Natural killer cell (primary cell): Measurements from ENCODE around the gene TCF4. TPM values are rescaled to one million over a fixed set of nuclear protein-coding genes. Genes with fewer than 3 reads are reported as not detected.

Source experiments
- ATAC-seq, 3 donors: fragments of 150-1000 bp in 2 of 3; fragments of 200-7000 bp in 1 of 3; cut with Tn5 transposase; 1 replicate in 1 of 3; 2 replicates in 2 of 3; pipeline ENCODE4 v1.10.0; 2021; ENCODE audit warnings: mild to moderate bottlenecking in 2 of 3, moderate library complexity in 2 of 3
- DNase-seq, 2 donors: peaks; one replicate each; pipeline versions ENCODE4 v3.0.0 to v3.0.0-alpha.2; 2013 to 2021; ENCODE audit warnings: mixed read lengths in 1 of 2
- H3K27ac ChIP-seq: one replicate; pipeline ENCODE4 v1.5.1; 2013; ENCODE audit warnings: mild to moderate bottlenecking, low read length
- H3K27me3 ChIP-seq: one replicate; pipeline ENCODE4 v1.6.1; 2013; ENCODE audit warnings: low read length; ENCODE audit not compliant: control insufficient read depth, insufficient read depth
- H3K36me3 ChIP-seq: one replicate; pipeline ENCODE4 v1.6.1; 2013; ENCODE audit warnings: low read length; ENCODE audit not compliant: control insufficient read depth, insufficient read depth
- H3K4me1 ChIP-seq: one replicate; pipeline ENCODE4 v1.6.1; 2013; ENCODE audit warnings: low read length; ENCODE audit not compliant: control insufficient read depth, insufficient read depth
- H3K4me3 ChIP-seq: one replicate; pipeline ENCODE4 v1.5.1; 2013; ENCODE audit warnings: low read length
- H3K9me3 ChIP-seq: one replicate; pipeline ENCODE4 v1.6.1; 2013; ENCODE audit warnings: low read length; ENCODE audit not compliant: control insufficient read depth, insufficient read depth
- H3K27ac Mint-ChIP-seq, 2 donors: one replicate each; pipeline ENCODE4 v1.8.0; 2022; ENCODE audit warnings: mild to moderate bottlenecking in 2 of 2, mixed read lengths in 2 of 2, moderate library complexity in 1 of 2
- H3K27me3 Mint-ChIP-seq, 2 donors: one replicate each; pipeline ENCODE4 v1.8.0; 2022; ENCODE audit warnings: low read depth in 2 of 2, mixed read lengths in 2 of 2
- H3K36me3 Mint-ChIP-seq: one replicate; pipeline ENCODE4 v1.8.0; 2022; ENCODE audit warnings: mixed read lengths
- H3K4me1 Mint-ChIP-seq, 2 donors: one replicate each; pipeline ENCODE4 v1.8.0; 2022; ENCODE audit warnings: mixed read lengths in 2 of 2
- H3K4me3 Mint-ChIP-seq: one replicate; pipeline ENCODE4 v1.8.0; 2022; ENCODE audit warnings: mild to moderate bottlenecking, moderate library complexity, mixed read lengths
- H3K9me3 Mint-ChIP-seq, 2 donors: one replicate each; pipeline ENCODE4 v1.8.0; 2022; ENCODE audit warnings: mixed read lengths in 2 of 2
- WGBS: methylation state at CpG from one replicate; pipeline ENCODE4 v1.1.7; 2013; ENCODE audit warnings: missing lambda C conversion rate; ENCODE audit not compliant: insufficient coverage; 5-methylcytosine and 5-hydroxymethylcytosine counted together
- intact Hi-C: fragments of 100-400 bp; cut with micrococcal nuclease; formaldehyde crosslinking; loops from one replicate; pipeline ENCODE4 v1.14.2; 2022
- total RNA-seq, 4 donors: library from RNA; stranded (reverse); fragments of 120-200 nt in 1 of 4; gene quantifications; one replicate each; pipeline versions ENCODE4 v1.2.3 to v1.2.4, GENCODE V29; 2013 to 2022
- TF ChIP-seq, protein P1 (sequence below): fragments of 200-600 bp; IDR thresholded peaks from one replicate; pipeline ENCODE4 v1.8.0; 2022; ENCODE audit warnings: antibody characterized with exemption

The TCF4 gene
- total RNA-seq, 3 donors from 2014 or later (not counting 1 experiment from before 2014, with no cell fraction given) = 8.3 to 16.5 (median 9.0) TPM

GRCh38 chr18:55401638-55402191 is 186.3 kb downstream of the TCF4 start:
- Histone ChIP-seq H3K36me3 (no peaks in the 10 kb centered on the region), H3K9me3 (no peaks in the 10 kb centered on the region), H3K27me3 (no peaks in the 10 kb centered on the region), H3K27ac (no peak overlapping the region), H3K4me3 (no peak overlapping the region), H3K4me1 (no peaks in the 10 kb centered on the region)
- no peaks in the 10 kb centered on the region for H3K36me3 Mint-ChIP-seq
- H3K9me3 Mint-ChIP-seq = no peaks in the 10 kb centered on the region
- H3K27ac Mint-ChIP-seq = no peak overlapping the region
- intact Hi-C loops = no loop called here
- no peaks in the 10 kb centered on the region for H3K4me1 Mint-ChIP-seq
- ATAC-seq = no peak
- 74% methylated on average over 12 of the region's 12 CpGs for WGBS
- no peak for DNase-seq
- H3K4me3 Mint-ChIP-seq = no peak overlapping the region
- H3K27me3 Mint-ChIP-seq = peaks cover 0 to 16% of the 10 kb centered on the region in 2 donors
- TF ChIP-seq, protein P1, sequence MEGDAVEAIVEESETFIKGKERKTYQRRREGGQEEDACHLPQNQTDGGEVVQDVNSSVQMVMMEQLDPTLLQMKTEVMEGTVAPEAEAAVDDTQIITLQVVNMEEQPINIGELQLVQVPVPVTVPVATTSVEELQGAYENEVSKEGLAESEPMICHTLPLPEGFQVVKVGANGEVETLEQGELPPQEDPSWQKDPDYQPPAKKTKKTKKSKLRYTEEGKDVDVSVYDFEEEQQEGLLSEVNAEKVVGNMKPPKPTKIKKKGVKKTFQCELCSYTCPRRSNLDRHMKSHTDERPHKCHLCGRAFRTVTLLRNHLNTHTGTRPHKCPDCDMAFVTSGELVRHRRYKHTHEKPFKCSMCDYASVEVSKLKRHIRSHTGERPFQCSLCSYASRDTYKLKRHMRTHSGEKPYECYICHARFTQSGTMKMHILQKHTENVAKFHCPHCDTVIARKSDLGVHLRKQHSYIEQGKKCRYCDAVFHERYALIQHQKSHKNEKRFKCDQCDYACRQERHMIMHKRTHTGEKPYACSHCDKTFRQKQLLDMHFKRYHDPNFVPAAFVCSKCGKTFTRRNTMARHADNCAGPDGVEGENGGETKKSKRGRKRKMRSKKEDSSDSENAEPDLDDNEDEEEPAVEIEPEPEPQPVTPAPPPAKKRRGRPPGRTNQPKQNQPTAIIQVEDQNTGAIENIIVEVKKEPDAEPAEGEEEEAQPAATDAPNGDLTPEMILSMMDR = no peak

DNA sequence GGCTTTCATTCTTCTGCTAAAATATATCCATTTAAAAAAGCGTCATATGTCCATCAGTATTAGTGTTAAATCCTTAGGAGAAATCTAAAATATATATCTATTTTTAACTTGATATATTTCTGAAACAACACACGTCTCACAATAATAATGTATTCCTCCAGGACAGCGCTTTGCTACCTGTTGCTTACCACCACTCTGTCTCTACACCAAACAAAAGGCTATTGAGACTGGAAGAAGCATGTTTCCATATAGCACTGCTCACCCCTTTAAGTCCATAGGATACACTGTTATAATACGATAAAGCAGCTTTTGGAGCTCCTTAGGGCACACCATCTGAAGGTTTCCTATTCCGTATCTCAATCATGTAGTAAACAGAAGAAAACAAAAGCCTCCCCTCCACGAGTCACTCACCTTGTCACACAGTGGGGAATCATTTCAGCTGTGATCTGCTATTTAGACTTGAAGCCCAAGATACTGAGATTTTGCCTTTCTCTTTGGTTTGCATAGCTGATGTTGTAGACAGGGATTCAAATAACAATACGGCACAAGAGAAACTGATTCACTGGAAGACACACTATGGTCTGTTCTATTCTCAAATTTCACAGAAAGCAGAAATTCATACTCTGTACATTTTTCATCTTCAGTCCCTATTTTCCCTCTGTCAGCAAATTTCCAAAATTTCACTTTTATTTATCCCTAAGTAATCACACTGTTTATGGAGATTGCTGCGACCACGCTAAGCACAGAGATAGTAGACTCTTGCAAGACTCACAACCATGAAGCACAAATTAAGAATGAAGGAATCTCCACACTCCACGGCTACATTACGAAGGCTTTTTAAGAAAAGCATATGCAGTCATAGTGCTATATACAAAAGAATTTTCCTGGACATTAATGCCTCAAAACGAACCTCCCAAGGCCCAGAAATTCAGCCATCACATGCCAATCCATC is 187.1 kb downstream of the TCF4 start:
- Mint-ChIP-seq H3K4me1 (no peaks in the 10 kb centered on the region), H3K27ac (no peak overlapping the region), H3K36me3 (no peaks in the 10 kb centered on the region), H3K9me3 (no peaks in the 10 kb centered on the region), H3K4me3 (no peak overlapping the region), H3K27me3 (peaks cover 0 to 16% of the 10 kb centered on the region in 2 donors)
- ATAC-seq (no peak), DNase-seq (no peak)
- no peaks in the 10 kb centered on the region for H3K4me1 ChIP-seq
- WGBS = 88% methylated on average over 11 of the region's 12 CpGs
- no peaks in the 10 kb centered on the region for H3K27me3 ChIP-seq
- no peak overlapping the region for H3K4me3 ChIP-seq
- no peaks in the 10 kb centered on the region for H3K9me3 ChIP-seq
- H3K27ac ChIP-seq = no peak overlapping the region
- TF ChIP-seq, protein P1 = no peak
- intact Hi-C loops = no loop called here
- no peaks in the 10 kb centered on the region for H3K36me3 ChIP-seq

DNA sequence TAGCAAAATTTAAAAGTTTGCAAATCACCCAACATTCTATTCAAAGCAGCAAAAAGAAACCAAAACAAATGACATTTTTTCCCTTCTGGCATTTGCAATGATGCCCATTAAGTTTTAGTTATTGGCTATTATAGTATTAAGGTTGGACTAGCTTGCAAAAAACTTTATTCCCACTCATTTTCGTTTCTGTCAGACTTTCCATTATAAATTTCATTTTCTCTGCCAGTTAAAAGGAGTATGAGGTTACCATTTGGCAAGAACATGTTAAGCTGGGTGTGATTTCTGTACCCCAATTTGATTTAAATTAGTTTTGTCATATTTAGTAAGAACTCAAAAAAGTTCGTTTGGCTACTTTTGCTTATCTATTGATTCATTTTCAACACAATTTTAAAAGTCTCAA is 187.9 kb downstream of the TCF4 start:
- H3K9me3 Mint-ChIP-seq = no peaks in the 10 kb centered on the region
- intact Hi-C loops = no loop called here
- Histone ChIP-seq H3K9me3 (no peaks in the 10 kb centered on the region), H3K4me3 (no peak overlapping the region), H3K4me1 (no peaks in the 10 kb centered on the region), H3K27me3 (no peaks in the 10 kb centered on the region), H3K36me3 (no peaks in the 10 kb centered on the region), H3K27ac (no peak overlapping the region)
- no peak overlapping the region for H3K27ac Mint-ChIP-seq
- DNase-seq = no peak
- TF ChIP-seq, protein P1 = no peak
- WGBS = no CpG with 5 or more reads among the region's 2 CpGs
- H3K36me3 Mint-ChIP-seq = no peaks in the 10 kb centered on the region
- ATAC-seq = no peak
- H3K4me3 Mint-ChIP-seq = peak overlapping the region; percentile 2
- H3K4me1 Mint-ChIP-seq = no peaks in the 10 kb centered on the region
- peaks cover 0 to 11% of the 10 kb centered on the region in 2 donors for H3K27me3 Mint-ChIP-seq
